GOT3 (cell line): Measurements from ENCODE around the gene PARD6A.
A peak's percentile ranks its signal among the peaks of the same experiment; 100 is the strongest.

Experiments used
- DNase-seq: peaks from one replicate; lab custom pipeline; 2025; ENCODE audit warnings: mixed read lengths; lab: John Stamatoyannopoulos, UW

PARD6A gene

DNA sequence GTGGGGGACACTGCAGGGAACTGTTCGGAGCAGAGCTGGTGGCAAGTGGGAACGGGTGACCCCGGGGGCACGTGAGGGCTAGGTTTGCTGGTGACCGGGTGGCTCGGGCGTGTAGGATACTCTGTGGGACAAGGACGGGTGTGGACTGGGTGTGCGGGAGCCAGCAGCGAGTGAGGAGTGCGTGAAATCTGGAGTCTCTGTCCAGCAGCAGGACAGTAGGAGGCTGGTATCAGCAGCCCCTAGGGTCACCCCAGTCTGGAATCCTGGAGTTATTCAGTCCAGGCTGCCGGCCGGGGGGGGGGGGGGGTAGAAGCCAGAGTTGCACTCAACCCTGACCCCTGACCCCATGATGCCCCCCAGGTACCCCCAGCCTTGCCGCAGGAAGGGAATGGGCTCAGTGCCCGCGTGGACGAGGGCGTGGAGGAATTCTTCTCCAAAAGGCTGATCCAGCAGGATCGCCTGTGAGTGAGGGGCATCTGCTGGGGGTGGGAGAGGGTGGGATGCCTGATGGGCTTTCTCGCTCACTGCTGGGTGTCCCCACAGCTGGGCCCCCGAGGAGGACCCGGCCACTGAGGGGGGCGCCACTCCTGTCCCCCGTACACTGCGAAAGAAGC, 6.9 kb upstream of the PARD6A start:
- DNase-seq: no peak

DNA sequence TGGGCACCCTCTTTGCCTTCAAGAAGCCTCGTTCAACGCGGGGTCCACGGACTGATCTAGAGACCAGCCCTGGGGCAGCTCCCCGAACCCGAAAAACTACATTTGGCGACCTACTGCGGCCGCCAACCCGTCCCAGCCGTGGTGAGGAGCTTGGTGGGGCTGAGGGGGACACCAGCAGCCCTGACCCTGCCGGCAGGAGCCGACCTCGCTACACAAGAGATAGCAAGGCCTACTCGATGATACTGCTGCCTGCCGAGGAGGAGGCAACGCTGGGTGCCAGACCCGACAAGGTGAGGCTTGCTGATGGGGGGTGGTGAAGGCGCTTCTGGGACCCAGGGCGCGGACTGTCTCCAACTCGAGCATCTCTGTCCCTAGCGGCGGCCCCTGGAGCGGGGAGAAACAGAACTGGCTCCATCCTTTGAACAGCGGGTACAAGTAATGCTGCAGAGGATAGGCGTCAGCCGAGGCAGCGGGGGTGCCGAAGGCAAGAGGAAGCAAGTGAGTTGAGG, 6.3 kb upstream of the PARD6A start:
- no peak for DNase-seq

DNA sequence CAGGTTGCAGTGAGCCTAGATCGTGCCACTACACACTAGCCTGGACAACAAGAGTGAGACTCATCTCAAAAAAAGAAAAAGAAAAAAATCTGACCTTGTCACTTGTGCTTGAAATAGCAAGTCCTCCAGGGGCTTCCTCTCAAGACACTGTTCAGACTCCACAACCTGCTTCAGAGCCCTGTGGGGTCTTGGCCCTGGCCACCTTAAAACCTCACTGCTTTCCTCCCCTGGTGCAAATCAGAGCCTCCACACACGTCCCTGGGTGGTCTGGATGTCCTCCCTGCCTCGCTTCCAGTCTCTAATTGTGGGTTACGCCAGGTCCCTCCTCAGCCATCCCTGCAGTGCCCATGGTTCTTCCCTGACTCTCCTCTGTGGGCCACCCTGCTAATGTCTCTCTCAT, 5.4 kb upstream of the PARD6A start:
- no peak for DNase-seq

DNA sequence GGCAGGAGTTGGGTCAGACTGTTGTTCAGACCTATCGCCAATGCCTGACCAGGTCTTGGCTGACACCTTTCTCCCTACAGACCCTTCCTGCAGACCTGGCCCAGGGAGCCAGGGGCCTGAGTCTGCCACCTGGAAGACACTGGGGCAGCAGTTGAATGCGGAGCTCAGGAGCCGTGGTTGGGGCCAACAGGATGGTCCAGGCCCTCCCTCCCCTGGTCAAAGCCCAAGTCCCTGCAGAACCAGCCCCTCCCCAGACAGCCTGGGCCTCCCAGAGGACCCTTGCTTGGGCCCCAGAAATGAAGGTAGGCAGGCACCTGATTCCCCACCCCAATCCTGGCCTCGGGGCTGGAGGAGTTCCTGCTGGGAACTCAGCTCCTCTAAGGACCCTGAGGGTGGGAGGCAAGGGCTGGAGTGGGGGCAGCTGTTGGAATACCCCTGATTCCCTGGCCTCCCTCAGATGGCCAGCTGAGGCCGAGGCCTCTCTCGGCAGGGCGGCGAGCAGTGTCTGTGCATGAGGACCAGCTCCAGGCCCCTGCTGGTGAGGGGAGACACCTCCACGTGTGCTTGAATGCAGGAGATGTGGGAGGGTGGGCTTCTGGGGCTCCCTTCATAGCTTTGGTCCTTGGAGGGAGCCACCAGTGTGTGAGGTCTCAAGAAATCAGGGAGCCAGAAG, 4.3 kb upstream of the PARD6A start:
- no peak for DNase-seq

DNA sequence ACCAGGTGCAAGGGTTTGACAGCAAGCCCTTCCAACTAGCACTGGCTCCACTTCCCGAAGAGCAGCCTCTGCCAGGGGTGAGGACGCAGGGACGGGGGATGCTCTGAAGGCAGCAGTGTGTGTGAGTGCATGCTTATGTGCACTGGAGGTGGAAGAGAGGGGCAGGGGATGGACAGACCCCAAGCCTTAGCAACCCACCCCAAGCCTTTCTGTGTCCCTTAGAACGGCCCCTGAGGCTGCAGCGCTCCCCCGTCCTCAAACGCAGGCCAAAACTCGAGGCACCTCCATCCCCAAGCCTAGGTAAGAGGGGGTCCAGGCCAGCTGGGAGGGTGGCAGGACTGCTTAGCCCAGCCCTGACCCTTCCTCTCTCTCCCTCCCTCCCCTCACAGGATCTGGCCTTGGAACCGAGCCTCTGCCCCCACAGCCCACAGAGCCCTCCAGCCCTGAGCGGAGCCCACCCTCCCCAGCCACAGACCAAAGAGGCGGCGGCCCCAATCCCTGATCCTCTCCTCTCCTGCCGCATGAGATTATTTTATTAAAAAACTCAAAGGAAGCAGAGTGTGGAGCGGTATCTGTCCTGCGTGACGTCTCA, 3.6 kb upstream of the PARD6A start:
- no peak for DNase-seq

DNA sequence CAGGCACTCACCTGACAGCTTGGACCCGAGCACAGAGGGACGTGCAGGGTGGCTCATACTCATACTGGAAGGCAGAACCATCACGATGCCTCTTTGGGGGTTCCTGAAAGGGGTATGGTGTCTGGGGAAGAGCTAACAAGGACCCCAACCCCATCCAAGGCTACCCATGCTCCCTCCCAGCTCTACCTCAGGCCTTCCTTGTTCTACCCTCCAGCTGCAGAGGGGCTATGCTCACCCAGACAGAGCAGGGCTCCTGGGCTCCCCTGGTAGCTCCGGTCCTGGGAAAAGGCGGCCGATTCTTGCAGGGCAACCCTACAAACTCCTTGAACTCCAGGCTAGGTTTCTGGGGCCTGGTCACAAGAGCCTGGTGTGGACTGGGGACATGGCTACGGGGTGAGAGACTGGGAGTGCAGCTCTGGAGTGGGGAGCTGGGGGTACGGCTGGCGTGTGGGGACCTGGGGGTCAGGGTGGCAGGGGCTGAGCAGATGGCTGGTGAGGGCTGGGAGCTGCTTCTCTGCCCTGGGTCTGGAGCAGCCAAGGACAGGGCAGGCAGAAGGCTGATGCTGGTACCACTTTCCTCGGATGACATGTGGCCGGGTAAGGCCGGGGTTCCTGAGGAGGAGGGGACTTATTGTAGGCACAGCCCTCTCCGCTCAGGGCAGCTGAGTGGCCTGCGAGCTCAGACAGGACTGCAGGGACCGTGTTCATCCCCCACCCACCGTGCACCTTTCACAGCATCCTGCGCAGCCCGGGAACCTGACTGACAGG, 2.8 kb upstream of the PARD6A start:
- no peak for DNase-seq

DNA sequence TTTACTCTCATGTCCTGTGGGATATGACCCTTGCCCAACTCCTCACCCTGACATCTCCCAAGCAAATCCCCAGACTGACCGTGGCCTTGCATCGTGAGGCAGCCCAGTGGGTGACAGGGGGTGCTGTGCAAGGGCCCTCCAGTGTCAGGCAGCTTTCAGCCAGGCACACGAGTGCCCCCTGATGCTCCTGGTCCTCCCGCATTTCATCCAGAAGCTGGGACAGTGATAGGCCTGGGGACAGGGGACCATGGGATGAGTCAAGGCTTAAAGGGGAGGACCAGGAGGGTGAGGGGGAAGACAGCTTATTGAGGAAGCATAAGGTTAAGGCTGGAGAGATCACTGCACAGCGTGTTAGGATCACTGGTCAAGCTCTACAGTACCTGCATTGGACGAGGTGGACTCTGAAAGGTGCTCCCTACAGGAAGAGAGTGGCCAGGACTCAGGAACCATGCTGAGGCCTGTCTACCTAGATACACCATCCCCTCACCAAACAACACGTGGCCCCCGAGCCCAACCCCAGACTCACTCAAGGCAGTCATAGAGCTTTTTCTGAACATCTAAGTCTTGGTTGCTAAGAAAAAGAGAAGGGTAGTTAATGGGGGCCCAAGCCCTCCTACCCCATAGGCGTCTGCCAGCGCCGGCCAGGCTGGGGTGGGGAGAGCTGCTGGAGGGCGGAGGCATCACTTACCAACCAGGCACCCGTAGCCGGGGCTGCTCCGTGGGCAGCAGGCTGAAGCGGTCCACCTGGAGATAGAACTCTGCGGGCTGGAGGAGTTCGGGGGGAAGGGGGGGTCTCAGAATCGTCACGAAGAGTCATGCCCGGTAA, 1.7 kb upstream of the PARD6A start:
- DNase-seq: no peak

DNA sequence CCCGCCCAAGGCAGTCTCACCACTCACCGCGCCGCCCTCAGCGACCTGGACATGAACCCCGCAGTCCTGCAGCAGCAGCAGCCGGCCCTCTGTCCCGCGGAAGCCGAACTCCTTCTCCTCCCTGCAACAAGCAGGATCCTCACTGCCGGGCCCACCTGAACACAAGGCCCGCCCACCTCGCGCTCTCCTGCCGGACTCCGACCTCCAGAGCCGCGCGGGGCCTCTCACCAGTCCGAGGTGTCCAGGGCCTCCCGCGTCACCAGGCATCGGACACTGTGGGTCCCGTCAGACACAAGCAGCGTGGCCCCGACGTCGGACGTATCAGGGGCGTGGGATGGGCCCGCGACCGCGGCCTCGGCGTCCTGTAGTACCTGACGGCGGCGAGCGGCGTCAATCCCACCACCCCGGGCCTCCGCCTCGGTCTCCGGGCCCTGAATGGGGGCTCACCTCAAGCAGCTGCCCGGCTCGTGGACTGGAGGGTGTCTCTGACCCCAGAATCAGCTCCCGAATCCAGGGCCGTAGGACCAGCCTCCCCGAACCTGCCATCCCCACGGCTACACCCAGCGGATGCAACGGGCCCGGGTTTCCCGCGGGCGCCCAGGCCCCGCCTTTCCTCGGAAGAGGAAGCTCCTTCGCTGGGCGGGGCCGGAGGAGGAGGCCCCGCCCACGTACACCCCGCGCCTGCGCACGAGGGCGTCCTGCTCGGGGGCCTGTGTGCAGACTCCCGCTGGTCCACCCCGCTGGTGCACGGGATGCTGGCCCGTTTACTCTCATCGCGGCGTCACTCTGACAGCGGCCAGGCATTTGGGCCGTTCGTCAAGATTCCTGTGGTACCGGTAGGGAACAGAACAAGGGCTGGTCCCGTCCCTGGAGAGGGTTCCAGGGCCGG, 841 bp upstream of the PARD6A start, which contains the start of gene ACD:
Gene ACD (minus strand): TSS at position 586 of the 889 bp plus-strand sequence. CDS start 40 bp downstream, at position 546.
- peak; percentile 82 for DNase-seq

DNA sequence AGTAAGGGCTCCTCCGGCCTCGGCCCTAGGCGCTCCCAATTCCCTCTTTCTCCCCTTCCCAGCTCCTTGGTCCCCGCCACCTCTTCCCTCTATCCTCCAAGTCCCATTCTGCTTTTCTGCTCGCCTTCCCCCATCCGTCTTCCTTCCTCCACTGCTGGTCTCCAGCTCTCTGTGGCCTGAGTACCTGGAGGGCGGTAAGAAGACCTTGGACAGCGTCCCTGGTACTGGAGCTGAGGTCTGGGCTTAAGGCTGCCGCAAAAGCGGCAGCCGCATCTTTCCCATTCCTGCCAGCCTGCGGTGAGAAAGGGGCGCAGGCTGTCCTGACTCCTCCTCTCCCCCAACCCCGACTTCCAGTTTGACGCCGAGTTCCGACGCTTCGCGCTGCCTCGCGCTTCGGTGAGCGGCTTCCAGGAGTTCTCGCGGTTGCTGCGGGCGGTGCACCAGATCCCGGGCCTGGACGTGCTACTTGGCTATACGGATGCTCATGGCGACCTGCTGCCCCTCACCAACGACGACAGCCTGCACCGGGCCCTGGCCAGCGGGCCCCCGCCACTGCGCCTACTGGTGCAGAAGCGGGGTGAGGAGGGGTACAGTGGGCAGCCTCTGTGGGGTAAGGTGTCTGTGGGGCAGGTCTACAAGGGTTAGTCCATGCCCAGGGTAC, 471 bp downstream of the PARD6A start:
- DNase-seq: no peak

DNA sequence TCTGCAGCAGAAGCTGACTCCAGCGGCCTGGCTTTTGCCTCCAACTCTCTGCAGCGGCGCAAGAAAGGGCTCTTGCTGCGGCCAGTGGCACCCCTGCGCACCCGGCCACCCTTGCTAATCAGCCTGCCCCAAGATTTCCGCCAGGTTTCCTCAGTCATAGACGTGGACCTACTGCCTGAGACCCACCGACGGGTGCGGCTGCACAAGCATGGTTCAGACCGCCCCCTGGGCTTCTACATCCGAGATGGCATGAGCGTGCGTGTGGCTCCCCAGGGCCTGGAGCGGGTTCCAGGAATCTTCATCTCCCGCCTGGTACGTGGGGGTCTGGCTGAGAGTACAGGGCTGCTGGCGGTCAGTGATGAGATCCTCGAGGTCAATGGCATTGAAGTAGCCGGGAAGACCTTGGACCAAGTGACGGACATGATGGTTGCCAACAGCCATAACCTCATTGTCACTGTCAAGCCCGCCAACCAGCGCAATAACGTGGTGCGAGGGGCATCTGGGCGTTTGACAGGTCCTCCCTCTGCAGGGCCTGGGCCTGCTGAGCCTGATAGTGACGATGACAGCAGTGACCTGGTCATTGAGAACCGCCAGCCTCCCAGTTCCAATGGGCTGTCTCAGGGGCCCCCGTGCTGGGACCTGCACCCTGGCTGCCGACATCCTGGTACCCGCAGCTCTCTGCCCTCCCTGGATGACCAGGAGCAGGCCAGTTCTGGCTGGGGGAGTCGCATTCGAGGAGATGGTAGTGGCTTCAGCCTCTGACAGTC, 1.3 kb downstream of the PARD6A start:
- DNase-seq: no peak

DNA sequence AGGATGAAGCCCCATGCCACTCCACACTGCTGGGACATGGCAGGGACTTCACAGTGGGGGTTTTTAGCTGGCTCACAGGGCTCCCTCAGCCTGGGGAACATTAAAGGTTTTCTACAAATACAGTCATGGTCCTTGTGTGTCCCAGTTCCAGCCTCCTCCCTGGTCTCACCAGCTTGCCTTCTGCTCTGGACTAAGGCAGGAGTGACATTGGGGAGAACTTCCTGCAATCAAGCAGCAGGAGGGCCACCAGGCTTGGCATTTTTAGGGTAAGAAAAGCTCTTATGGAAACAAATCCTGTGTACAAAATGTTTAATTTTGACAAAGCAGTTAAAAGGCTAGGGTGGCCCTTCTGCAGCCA, 1.9 kb downstream of the PARD6A start:
- no peak for DNase-seq

DNA sequence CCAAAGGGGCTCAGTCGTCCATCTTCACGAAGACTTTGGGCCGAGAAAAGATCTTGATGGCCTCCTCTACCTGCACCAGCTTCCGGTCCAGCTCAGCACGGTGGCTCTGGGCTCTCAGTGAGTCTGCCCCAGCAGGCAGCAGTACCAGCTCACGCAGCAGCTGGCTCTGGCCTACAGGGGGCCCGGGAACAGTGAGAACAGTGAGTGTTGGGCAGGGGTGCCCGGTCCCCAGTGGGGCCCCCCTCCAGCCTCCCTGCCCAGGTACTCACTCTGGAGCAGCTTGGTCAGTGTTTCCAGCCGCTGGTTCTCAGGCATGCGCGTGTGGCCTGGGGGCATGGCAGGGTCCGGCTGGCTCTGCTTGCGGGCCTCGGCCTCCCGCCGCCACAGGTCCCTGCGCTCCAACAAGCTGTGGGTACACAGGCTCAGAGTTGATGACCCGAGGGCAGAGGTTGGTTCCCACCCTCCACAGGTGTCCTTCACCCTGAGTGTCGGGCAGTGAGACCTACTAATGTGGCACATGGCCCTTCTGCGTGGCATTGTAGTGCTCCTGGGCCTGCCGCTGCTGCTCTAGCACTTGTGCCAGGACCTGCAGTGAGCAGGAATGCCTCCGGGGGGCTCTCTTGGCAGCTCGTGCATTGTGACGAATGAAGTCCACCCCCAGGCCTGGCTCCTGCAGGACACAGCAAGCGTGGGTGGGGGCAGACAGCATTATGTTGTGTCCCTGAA, 2.6 kb downstream of the PARD6A start:
- DNase-seq: no peak

DNA sequence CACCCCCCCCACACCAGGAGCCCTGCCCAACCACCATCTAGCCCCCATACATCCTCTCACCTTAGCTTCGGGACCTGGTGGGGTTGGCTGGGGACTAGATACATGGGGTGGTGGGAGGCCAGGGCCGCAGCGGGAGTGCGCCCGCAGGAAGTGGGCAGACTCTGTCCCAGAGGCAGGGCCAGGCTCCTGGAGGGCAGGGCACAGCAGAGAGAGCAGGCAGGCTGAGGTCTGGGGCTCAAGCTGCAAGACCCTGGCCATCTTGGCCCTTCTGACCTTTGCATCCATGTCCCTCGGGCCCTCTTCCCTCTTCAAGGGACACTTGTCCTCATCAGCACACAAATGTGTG, 3.1 kb downstream of the PARD6A start:
- no peak for DNase-seq

DNA sequence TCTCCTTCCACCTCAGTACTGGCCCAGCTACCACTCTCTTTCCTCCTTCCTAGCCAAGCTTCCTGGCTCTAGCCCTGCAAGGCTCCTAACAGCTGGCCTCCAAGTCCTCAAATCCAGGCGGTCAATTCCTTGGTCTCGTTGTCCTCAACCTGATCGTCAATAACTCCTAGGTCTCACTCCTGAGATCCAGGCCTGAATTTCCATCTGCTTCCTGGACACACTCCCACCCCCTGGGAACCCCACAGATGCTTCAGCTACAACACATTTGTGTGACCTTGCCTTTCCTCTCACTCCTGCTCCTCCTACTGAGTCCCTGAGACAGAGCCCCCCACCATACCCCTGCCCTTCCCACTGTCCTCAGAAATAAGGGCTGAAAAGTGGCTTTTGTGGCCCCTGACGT, 3.5 kb downstream of the PARD6A start:
- DNase-seq: no peak

DNA sequence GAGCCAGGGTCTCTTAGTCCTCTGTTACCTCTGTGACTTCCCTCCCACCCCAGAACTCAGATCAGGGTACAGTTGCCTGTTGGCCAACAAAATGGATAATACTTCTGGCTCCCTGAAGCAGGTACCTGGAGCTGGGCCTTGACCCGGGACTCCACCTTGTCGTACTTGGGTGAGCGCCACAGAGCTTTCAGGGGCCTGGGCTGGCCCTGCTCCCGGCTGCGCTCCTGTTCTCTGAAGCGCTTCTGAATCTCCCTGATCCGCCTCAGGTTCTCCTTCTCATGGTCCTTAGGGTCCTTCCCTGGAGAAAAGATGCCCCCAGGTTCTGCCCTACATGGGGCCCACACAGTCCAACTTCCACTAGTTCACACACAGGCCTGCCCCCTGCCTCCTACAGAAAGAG, 4.1 kb downstream of the PARD6A start:
- no peak for DNase-seq

DNA sequence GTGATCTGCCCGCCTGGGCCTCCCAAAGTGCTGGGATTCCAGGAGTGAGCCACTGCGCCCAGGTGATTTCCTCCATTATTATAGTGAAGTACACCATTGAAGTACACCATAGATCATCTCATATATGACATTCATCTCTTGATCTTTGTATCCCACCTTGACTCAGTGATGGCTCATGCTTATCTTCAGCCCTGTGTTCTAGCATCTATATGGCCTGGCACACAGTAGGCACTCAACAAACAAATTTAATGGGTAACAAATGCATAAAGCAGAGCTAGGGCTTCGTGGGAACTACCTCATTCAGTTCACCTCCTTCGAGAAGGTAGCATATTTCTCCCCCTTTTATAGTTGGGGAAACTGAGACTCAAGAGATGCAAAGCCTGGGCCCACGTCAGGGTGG, 4.8 kb downstream of the PARD6A start:
- no peak for DNase-seq

DNA sequence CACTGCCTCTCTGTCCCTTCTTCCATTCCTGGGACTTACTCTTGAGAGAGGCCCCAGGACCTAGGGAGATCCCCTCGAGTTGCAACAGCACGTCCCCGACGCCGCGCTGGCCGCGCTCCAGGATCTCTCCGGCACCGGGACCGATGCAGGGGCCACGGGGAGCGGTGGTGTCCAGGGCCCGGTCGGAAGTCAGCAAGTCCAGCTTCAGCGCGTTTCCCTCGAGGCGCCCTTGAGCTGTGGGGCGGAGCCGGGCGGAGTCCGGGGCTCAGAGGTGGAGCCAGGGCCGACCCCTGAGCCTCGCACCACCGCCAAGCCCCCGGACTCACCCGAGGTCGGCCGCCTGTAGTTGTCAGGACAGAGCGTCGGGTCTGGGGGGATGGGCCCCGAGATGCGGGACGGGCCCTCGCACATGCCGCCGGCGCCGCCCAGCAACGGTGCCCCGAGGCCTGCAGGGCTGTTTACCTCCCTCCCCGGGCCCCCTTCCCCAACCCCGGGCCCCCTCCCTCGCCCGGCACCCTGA, 5.3 kb downstream of the PARD6A start:
- DNase-seq: no peak

DNA sequence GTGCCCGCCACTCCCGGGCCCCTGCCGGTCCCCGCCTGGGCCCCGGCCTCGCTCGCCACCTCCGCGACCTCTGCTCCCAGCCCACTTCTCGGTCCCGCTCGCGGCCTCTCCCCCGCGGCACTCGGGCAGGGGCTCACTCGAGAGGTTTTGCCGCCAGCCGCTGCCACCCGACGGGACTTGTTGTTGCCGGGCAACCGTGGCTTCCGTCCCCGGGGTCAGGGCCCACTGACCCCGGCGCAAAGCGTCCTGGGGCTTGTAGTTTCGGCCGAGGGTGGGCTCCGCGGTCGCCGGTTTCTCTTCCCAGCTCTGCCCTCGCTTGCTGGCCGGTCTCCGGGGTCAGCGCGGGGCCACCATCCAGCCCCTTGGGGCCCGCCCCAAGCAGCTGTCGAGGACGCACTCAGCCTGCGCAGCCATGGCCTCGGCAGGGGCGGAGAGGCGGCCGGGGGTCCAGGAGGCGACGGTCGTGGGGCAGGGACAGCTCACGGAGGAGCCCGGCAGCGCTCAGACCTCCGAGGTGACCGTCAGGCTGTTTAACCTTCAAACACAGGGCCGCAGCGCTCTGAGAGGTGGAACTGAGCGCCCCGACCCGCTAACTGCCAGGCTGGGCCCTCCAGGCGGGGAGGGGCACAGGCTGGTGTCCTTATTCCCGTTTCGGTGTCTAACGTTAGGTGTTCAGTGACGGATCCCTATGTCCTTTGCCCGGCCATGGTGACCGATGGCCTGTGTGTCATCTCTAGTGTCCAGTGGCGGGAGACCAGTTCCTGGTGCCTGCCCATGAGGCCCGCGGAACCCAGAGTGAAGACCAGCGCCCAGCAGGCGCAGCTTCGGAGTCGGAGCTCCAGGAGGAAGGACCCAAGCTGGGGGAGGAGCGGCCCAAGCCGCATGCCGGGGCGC, 6.0 kb downstream of the PARD6A start, which contains the start of the genes C16orf86 and ENKD1:
Gene C16orf86 (plus strand): TSS at position 256 of the 894 bp plus-strand sequence. CDS start 157 bp downstream, at position 413.
Gene ENKD1 (minus strand): TSS at position 192 of the 894 bp plus-strand sequence. CDS start 308 bp downstream, outside the sequence.
- DNase-seq: peak; percentile 20
